ENCODE results near the gene NTSR1. TPM values are rescaled to one million over a fixed set of nuclear protein-coding genes. Genes with fewer than 3 reads are reported as not detected.

Gene NTSR1
- total and polyA plus RNA-seq, 2 of the 8 experiments (the other 6 are each of a cell fraction or from before 2014, with no cell fraction given) = 0.53 to 0.89 TPM

DNA sequence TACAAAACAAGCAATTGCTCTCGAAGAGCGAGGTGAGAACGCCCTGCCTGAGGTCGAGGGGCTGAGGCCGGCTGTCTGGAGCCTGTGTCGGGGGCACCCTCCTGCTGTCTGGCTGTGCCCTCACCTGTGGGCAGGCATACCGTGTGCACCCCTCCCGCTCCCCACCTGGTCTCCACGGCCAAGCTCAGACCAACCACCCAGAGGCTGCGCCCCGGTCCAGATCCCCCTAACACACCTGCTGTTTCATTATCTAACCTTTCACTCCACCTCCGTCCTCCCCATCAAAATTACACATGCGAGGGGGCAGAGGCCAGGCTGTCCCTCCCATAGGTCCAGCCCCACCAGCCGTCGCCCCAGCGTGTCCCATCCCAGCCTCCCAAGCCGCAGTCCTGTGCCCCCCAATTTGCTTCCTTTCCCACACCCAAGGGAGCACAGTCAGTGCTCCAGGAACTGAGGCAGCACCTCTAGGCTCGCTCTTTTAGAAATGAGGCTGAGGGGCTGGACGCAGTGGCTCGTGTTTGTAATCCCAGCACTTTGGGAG, 35.2 kb downstream of the NTSR1 start (continued):
- no peak for TF ChIP-seq ATF2 (IDR thresholded peaks at IDR 0.05; ENCODE audit: low read length)
